GM19324 (cell line): ENCODE data around the gene ALKBH7.
"Not testable (repeated sequence)": the region's sequence is repeated elsewhere in the genome, so short reads cannot be mapped to it uniquely, and the experiment has no call there.

ENCODE experiments used
- ATAC-seq: cut with Tn5 transposase; IDR thresholded peaks from one replicate; pipeline ENCODE4 v1.9.1; 2021; ENCODE audit warnings: mild to moderate bottlenecking, moderate library complexity; ENCODE audit not compliant: unreplicated experiment, low FRiP score

Gene ALKBH7

DNA sequence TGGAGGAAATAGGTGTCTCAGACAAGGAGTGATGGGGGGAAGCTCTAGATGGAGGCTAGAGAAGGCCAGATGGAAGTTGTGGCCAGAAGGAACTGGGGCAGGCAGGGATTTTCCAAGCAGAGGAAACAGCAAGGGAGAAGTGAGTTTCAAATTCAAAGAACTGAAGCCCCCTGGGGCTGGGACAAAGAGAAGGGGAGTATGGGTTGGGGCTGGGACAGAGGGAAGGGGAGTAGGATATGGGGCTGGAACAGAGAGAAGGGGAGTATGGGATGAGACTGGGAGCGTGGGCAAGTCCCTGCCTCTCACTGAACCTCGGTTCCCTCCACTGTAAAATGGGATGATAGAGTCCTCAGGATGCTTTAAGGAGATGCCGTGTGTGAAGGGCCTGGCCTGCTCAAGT lies 22.2 kb downstream of the ALKBH7 start:
- no peak for ATAC-seq

DNA sequence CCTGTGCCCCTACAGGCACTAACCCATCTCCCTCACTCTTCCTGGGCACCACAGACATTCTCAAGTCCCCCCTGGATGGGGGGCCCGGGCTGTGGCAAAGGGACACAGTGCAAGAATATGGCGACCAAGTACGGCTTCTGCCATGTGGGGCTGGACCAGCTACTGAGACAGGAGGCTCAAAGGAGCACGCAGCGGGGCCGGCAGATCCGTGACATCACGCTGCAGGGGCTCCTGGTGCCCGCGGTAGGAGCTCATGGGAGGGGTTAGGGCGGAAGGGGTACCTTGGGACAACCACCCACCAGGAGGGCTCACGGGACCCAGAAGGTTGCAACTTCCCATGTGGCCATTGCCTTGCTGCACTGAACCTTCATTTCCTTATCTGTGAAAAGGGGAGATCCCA lies 23.7 kb downstream of the ALKBH7 start:
- ATAC-seq = no peak

DNA sequence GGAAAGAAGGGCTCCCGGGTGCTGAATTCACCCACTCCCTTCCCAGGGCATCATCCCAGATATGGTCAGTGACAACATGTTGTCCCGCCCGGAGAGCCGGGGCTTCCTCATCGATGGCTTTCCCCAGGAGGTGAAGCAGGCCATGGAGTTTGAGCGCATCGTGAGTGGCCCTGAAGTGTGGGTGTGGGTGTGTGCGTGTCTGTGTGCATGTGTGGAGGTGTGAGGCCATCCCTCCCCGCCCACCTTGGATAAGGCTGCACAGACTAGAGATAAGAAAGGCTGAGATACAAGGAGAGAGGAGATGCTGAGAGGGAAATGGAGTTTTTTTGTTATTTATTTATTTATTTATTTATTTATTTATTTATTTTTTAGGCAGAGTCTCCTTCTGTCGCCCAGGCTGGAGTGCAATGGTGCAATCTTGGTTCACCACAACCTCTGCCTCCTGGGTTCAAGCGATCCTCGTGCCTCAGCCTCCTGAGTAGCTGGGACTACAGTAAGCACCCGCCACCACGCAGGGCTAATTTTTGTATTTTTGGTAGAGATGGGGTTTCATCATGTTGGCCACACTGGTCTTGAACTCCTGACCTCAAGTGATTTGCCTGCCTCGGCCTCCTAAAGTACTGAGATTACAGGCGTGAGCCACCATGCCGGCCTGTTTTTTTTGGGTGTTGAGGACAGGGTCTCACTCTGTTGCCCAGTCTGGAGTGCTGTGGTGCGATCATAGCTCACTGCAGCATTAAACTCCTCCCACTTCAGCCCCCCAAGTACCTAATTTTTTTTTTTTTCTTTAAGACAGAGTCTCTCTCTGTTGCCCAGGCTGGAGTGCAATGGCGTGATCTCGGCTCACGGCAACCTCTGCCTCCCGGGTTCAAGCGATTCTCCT lies 27.7 kb downstream of the ALKBH7 start:
- not testable (repeated sequence) for ATAC-seq

DNA sequence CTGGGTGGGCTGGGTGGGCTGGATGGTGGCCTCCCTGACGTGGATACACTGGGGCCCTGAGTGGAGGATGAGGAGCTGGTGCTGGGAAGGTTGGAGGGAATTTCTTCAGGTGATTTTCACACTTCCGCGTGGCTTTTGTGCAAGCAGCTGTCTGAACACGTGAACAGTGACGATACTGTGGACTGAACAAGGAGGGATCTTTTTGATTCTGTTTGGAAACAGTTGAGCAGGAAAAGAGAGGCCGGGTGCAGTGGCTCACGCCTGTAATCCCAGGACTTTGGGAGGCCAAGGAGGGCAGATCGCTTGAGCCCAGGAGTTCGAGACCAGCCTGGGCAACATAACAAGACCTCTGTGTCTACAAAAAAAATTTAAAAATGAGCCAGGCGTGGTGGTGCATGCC lies 29.5 kb downstream of the ALKBH7 start:
- no peak for ATAC-seq

DNA sequence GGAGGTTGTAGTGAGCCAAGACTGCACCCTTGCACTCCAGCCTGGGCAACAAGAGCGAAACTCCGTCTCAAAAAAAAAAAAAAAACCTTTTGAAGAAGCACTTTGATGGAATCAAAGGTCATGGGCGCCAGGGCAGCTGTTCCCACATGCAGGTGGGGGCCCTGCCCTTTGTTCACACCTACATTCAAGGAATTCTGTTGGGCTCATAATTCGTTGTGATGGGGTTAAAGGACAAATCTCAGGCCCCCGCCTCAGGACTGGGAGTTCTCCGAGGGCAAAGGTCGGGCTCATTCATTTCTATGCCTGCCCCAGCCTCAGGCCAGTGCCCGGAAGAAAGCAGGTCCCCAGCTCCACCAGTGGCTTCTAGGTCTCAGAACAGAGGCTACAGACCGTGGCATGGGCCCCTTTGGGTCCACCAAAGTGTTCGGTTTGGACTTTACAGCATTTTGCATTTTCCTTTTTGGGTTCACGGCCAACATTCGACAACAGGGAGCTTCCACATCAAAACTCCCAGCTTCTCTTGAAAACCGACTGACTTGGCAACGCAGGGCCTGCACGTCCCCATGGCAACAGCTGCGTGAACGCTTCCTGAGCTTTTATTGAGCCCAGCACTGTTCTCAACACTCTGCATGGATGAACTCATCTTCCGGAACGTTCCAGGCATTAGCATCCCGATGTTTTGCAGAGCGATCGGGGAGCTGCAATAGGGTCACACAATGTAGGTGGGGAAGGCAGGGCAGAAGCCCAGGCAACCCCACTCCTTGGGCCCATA lies 30.4 kb downstream of the ALKBH7 start:
- ATAC-seq = no peak

DNA sequence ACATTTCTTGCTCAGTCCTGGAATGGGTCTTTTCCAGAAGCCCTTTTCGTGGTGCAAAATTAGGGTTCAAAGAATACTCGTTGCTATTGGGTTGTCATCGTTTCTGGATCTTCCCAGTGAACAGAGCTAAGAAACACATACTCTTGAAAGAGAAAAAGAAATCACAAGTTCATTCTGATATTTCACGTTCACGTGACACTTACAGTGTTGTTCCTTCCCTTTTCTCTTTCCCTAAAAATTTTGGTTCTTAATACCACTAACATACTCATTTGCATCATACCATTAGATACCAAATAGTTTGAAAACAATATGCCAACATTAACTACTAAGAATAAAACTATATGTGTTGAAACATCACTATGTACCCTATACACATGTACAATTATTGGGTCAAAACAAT lies 33.8 kb downstream of the ALKBH7 start:
- no peak for ATAC-seq

DNA sequence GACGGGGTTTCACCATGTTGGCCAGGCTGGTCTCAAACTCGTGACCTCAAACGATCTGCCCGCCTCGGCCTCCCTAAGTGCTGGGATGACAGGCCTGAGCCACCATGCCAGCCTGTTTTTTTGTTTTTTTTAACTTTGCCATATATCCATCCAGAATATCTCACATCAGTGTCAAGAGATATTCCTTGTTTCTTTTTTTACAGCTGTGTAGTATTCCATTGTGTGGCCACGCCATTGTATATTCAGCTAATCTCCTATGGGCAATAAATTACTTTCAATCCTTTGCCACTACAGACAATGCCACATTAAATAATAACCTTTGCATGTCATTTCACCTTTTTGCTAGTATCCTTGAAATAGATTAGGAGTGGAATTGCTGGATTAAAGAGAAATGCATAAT lies 36.8 kb downstream of the ALKBH7 start:
- ATAC-seq = no peak

DNA sequence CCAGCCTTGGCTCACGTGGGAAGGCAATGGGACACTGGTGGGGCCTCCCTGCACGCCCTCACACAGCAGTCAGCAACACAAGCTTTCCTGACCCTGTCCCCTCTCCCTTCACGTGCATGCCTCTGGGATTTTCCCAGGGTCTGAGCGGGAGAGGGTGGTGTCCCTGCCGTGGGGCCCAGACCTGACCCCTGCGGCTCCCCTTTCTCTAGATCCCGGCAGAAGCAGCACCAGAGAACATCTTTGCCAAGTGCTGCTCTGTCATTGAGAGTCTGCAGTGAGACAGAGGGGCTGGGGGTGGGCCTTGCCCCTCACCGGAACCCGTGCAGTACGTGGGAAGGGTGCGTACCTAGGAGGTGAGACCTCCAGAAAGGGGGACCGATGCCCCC lies 39.5 kb downstream of the ALKBH7 start:
- no peak for ATAC-seq

DNA sequence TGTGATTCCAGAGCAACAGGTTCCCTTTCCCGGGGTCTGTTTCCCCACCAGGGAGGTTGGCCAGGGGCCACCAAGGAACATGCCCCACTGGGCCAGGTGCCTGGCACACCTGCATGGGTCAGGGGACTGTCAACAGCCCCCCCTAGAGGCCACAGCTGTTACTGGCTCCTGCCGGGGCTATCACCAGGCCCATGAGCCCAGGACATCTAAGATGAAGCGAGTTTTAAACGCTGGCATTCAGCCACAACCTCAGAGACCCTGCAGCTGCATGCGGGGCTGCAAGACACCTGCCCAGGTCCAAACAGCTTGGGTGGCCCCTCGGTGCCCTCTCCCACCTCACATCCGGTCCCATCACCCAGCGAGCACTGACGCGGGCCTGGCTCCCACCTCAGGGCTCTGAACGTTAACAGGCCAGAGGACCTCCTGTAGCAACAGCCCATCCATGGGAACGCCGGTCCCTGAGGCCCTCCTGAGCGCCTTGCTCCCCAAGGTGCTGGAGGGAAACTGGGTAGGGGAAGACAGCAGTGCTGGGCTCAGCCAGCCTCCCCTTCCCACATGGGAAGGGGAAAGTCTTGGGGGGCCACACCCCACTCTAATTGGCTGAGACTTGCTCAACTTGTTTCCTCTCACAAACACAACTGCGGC lies 40.0 kb downstream of the ALKBH7 start:
- ATAC-seq = no peak

DNA sequence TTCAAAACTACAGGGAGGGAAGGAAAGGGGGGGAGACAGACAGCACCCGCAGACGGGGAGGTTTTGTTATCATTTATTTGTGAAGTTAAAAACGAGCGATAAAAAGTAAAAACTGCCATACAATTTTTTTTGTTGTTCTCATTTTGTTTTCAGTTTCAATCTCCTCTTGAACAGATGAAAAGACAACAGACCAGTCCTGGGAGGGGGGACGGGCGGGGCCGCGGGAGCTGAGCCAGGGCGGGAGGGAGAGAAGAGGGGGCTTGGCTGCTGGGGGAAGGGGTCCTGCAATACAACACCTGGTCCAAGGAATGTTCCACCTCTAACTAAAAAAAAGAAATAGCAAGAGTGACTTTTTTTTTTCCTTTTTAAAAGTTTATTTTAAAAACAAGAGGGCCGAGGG lies 40.7 kb downstream of the ALKBH7 start:
- ATAC-seq = no peak

DNA sequence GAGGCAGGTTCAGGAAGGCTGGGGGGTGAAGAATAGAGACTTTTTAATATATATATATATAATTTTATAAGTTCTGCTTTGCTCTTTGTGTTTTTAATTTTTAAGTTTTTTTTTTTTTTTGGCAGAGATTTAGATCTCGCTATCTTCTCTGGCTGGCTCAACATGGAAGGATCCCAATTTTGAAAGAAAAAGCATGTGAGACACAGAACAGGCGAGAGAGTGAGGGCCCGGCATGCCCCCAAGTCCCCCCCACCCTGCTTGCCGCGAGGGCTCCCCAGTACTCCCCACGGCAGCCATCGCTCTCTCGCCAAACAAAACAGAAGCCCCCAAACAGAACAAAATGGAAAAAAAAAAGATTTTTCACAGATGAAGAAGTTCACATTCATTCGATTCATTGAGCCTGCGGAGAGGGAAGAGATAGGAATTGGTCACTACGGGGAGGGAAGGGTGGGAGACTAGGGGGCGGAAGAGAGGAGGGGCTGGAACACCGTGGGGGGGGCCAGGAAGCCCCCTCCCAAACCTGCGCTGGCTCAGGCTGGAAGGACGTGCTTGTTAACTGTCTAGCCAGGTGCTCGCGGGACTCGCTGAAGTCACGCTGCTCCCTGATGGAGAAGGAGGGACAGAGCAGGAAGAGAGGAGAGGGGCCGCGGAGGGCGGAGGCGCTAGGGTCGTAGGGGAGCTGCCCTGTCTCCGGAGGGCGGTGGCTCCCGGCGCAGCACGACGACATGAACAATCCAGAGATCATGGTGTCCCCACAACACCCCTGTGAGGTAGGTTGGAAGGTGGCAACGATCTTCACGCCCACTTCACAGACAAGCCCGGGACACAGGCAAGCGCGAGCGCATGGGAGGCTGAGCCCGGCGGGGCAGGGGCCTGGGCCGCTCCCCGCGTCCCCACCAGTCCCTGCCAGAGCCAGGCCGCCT lies 41.4 kb downstream of the ALKBH7 start:
- no peak for ATAC-seq

DNA sequence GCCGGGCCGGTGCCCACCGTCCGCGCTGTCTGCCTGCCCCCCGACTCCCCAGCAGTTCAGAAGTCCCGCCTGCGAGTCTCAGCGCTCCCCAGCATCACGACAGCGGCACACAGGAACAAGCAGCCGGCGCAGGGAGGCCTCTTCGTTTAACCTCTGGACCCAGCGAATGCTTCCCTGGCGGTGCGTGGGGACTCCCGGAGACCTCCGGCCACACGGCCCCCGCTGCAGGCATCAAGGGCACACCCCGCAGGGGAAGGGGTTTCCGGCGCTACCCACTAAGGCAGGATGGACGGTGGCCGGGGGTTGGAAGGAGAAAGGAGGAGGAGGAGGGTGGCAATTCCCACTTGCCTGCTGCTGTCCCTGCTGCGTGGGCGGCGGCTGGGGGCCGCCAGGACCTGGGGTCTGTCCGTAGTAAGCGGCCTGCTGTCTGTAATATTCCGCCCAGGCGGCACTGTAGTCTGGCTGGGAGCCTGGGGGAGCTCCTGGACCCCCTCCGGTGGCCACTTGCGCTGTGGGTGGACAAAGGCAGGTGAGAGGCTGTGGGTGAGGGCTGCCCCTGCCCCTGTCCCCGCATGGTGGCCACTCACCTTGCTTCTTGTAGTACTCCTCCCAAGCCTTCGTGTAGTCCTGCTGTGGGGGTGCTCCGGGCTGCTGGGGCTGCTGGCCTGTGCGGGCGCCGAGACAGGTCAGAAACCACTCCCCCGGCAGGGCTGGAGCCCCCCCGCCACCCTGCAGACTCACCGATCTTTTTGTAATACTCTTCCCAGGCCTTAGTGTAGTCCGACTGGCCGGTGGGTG lies 42.4 kb downstream of the ALKBH7 start:
- no peak for ATAC-seq

DNA sequence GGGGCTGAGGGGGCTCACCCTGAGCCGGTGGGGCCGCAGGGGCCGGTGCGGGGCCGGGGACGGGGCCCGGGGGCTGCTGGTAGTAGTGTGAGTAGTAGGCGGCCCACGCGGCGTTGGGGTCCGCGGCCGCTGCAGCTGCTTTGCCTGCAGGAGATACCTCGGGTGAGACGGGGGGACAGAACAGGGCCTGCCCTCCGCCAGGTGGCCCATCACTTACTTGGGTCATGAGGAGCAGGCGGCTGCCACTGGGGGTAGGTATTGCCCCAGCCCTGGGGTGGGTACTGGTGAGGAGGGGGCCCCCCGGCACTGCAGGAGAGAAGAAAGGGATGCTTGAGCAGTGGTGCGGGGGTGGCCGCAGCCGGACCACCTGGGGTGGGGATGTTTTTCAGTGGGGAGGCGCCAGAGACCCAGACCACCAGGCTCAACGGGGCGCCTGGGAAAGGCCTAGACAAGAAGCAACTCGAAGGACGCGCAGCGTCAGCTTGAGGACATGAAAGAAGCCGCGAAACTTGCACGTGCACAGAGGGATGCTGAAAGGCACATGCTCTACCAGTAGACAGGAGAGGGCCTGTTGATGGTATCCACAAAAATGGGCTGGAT lies 43.1 kb downstream of the ALKBH7 start:
- no peak for ATAC-seq

DNA sequence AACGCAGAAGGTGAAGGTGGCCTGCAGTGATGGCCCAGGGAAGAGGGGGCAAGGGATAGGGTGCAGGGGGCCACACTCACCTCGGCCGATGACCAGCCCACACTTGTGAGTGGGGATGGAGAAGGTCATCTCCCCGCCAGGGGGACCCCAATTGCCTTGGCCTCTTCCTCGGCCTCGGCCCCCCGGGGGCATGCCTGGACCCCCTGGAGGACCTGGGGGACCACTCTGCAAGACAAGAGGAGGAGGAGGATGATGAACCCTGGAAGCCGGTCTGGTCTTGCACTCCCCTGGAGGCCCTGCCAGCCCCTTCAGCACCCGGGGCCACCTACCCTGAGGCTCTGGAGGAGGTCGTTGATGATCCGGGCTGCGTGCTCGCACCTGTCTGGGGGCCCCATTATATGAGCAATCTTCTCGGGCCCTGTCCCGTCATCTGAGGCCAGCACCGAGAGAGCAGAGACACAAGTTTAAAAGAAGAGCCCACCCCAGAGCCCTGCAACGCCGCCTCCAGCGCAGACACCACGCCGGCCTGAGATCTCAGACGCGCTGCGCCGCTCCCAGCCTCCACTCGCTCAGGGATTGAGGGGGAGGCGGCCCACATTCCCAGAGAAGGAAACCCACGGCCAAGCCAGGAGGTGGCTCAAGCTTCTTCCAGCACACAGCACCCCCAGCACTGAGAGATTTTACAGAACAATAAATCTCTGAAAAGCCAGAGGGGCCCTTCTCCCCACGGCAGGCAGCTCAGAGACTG lies 44.2 kb downstream of the ALKBH7 start:
- no peak for ATAC-seq

DNA sequence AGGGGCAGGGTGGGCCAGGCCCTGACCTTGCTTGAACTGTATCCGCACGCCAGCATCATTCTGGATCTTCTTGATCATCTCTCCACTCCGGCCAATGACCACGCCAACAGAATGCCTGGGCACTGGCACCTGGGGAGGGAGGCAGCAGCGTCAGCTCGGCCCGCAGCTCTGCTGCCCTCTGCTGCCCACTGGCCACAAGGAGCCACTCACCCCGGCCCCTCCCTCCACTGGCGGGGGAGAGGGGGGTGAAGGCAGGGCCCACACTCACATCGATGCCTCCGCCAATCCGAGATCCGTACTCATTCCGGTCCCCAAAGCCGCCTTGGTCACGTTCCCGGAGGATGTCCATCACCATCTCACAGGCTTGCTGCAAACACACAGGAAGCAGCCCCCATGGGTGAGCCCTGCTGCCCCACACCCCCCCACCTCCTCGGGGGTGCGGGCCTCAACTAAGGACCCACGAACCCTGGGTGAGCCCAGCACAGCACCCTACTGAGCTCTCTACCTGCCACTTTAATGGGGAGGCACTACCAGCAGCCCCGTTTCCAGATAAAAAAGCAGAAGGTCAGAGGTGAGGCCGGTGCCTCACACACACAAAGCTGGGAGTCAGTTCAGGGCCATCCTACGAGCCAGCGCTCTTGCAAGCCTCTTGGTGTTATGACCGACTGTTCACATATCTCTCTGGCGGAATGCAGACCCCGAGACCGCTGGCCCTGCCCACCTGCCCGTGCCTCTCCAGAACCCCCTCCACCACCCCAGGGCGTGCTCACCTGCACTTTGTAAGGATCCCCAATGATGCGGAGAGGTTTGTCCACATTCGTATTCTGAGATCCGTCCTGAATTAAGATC lies 45.3 kb downstream of the ALKBH7 start:
- ATAC-seq = no peak

DNA sequence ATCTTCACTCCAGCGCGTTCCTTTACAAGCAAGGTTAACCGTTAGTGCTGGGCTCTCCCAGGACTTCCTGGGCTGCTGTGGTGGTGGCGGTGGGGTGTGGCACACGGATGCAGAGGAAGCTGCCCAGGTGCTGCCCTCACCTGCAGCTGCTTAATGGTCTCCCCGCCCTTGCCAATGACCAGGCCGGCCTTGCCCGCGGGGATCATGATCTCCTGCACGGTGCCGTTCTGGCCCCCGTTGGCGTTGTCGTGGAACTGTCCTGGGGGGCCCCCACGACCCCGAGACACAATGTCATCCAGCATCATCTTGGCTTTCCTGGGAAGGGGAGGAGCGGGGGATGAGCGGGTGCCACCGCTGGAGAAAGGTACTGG lies 46.0 kb downstream of the ALKBH7 start:
- ATAC-seq = no peak
